Measurements from ENCODE around the gene SNX33. TPM values are rescaled to one million over a fixed set of nuclear protein-coding genes. Genes with fewer than 3 reads are reported as not detected.
"Not testable (repeated sequence)": the region's sequence is repeated elsewhere in the genome, so short reads cannot be mapped to it uniquely, and the experiment has no call there.

The SNX33 gene
- total RNA-seq, 2 donors from 2014 or later, result 14.3 to 17.0 TPM

DNA sequence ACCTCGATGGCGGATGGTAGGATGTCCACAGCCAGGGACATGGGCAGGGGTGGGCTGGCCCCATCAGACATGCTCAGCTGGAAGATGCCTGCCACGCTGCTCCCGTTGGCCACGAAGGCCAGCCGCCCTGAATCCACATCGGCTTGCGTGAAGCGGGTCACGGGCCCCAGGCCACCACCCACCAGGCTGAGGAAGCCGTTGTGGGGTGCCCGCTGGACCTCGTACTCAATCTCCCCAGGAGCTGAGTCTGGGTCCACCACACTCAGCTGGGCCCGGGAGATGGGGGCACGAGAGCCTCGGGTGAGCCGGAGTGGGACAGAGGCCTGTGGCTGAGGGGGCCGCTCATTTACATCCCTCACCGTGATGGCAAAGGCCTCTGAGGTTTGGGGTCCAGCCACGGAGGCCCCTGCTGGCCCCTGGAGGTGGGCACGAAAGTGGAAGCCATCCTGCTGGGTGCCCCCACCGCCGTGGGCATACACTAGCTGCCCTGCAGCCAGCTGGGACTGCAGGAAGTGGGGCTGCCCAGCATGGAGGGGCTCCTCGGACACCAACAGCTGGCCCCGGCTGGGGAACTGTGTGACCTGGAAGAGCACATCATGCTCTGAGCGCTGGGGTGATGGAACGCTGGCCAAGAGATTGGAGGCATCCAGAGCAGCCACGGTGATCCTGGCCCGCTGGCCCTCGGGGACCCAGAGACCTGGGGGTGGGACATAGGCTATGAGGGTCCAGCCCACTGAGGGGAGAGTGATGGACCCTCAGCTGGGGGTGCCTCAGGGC is 29.2 kb downstream of the SNX33 start:
- no peak for ATAC-seq
- DNase-seq, result no peak
- intact Hi-C loops (cut with DNase I), result no loop called here

DNA sequence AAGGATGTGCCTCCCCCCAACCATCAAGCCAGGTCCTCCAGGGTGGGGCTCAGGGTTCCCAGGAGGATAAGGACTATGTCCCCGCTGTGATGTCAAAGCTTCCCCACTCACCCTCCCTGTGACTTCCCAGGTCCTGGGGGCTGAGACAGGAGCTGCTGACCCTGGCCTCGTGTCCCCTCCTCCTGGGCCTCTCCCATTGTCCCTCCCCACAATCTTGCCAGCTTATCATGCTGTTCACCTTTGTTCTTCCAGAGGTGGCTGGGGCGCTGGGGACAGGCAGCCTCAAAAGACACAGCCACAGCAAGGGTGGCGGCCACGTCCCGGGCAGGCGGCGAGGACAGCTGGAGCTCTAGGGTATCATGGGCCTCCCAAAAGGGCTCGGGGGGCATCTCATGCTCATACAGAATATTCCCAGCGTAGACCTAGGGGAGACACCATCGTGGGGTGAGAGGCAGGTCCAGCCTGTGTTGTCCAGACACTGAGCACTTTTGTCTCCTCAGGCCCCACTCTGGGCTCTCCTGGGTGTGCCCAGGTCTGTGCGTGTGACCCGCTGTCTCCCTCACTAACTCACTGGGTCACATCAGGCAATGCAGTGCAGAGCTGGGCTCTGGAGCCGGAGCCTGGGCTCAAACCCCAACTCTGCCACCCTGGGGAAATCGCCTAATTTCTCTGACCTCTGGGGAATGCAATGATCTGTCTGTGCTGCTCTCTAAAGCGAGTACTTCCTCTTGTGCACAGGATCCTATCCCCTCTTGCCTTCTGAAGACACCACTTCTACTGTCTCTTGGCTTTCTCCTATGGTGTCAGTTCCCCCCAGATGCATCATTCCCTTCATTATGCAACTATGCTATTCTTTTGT is 30.0 kb downstream of the SNX33 start:
- ATAC-seq (no peak), DNase-seq (no peak)
- intact Hi-C loops (cut with DNase I), result no loop called here

DNA sequence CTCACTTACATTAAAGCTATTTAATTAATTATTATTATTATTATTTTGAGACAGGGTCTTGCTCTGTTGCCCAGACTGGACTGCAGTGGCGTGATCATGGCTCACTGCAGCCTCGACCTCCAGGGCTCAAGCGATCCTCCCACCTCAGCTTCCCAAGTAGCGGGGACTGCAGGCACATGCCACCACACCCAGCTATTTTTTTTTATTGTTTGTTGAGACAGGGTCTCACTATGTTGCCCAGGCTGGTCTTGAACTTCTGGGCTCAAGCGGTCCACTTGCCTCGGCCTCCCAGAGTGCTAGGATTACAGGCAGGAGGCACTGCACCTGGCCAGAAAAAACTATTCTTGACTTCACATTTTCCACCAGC is 30.6 kb downstream of the SNX33 start:
- DNase-seq; ATAC-seq; intact Hi-C loops (cut with DNase I): not testable (repeated sequence)

DNA sequence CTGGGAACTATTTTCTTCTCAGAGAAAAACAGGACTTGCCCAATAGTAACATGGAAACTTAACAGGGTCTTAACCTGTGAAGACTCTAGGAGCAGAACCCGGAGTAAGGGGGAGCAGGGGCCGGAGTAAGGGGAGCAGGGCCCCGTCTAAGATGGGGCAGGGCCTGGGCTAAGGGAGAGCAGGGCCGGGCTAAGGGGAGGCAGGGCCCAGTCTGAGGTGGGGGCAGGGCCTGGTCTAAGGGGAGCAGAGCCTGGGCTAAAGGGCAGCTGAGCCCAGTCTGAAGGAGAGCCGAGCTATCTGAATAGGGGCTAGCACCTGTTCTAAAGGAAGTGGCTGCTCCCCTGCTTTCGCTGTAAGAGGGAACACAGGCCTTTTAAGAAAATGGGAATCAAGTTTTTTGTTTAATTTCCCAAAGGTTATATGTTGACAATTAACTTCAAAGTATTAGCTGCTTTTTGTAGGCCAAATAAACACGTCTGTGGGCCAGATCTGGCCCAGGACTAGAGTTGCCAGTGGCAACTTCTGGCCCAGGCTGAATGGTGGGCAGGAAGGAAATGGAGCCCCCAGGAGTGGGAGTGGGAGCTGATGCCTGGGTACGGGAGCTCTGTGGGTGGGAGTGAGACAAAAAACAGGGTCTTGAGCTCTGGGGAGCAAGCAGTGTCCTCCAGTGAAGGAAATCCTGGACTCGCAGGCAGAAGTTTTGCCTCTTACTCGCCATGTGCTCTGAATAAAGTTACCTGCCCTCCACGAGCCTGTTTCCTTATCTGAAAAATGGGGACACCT is 32.5 kb downstream of the SNX33 start:
- intact Hi-C loops (cut with DNase I), result loop anchor here in 1 of 2 donors (5.0 kb wide), 3 partner anchors 42 to 173 kb away; a partner anchor contains a TSS
- no peak for DNase-seq
- ATAC-seq, result no peak

DNA sequence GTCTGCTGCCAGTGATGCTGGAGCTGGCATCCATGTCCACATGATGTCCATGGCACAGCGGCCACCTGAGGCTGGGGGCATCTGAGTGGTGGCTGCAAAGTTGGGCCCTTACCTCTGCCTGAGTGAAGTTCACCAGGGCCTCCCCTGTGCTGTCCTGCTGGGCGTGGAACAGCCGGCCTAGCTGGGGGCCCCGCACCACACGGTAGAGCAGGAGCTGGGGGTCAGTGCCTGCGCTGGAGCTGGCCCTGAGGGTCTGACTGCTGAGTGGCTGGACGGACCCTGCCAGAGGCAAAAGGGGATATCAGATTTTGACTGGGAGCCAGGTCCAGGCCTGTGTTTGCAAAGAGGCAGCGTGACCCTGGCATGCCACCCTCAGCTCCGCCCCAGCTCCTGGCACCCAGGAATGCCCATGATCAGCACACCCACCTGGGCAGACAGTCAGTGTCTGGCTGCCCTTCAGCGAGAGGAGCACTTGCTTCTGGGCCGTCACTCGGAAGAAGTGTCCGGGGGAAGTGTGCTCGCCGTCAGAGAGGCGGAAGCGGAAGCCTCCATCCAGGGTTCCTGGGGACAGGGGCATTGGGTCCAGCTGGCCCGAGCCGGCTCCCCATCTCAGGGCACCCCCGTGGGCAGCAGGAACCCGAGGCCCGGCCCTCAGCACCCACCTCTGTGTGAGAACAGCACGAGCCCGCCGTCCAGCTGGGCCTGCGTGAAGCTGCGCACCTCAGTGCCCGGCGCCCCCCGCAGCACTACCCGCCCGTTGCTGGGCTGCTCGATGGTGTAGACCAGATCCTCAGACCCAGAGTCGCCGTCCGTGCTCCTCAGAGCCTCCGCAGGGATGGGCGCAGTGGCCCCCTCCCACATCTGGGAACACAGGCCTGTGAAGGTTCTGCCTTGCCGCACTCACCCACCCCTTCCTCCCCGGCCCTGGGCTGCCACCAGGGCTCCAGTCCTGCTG is 34.7 kb downstream of the SNX33 start:
- intact Hi-C loops (cut with DNase I), result loop anchor here in 1 of 2 donors (5.0 kb wide), 3 partner anchors 40 to 175 kb away; a partner anchor contains a TSS
- DNase-seq, result no peak
- ATAC-seq, result no peak

DNA sequence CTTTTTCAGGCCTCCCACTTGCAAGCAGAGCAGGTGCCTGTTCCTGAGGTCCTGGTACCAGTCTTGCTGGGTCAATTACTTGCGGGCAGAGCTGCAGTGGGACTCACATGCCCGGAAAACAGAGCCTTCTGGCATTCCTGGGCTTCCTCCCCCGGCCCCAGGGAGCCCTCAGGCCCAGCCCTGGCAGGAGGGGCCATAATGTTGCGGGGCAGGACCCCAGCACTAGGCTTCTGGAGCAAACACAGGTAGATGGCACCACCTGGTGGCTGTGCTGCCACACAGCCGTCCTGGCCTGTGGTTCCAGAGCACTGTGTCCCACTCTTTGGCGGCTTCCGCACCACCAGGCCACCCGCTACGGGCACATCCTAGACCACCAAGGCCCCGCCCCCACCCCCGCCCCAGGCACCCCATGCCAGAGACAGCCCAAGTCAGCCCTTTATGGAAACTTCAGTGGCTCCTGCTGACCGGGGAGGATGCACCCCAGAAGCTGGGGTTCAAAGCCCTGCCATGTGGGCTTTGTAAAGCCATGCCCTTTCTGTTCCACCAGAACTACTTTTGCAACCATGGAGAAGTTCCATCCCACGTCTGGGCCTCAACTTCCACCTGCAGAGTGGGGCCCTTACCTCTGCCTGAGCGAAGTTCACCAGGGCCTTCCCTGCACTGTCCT is 36.1 kb downstream of the SNX33 start:
- ATAC-seq, result peak; percentile 70 to 74
- peak; percentile 73 for DNase-seq
- intact Hi-C loops (cut with DNase I), result loop anchor here in 1 of 2 donors (5.0 kb wide), 3 partner anchors 39 to 176 kb away; a partner anchor contains a TSS

DNA sequence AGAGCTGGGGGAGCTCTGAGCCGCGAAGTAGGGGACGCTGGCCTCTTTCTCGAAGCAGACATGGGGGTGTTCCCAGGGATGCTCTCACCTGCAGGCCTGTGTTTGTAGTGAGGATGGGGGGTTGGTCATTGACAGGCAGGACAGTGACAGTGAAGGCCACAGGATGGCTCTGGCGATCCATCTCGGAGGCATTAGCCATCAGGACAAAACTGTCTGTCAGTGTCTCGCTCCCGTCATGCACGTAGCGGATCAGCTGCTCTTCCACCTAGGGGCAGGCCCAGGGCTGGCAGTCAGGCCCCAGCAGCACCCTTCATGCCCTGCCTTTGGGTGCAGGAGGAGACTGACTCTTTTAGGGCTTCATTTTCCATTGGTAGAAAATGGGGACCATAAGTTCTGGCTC is 36.9 kb downstream of the SNX33 start:
- ATAC-seq, result no peak
- no peak for DNase-seq
- intact Hi-C loops (cut with DNase I), result loop anchor here in 1 of 2 donors (5.0 kb wide), 4 partner anchors 38 to 177 kb away; a partner anchor contains a TSS

DNA sequence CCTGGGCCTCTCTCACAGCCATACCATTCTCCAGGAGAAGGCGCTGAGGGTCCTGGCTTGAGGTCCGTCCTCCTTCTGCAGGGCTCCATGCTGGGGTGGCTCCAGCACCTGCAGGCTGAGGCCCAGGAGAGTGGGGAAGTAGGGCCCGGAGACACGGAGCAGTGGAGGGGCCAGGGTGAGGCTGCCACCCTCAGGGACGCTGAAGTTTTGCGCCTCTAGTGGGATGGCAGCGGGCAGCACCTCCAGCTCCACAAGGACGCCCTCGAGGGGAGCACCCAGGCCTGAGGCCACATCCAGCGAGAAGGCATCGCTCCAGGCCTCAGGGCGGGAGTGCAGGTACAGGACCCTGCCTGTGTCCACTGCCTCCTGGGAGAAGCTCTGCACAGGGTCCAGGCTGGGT is 37.5 kb downstream of the SNX33 start:
- ATAC-seq (no peak), DNase-seq (no peak)
- intact Hi-C loops (cut with DNase I), result loop anchor here in 1 of 2 donors (5.0 kb wide), 1 partner anchor 117 kb away; no protein-coding TSS in a partner anchor

- intact Hi-C loops (cut with DNase I), result loop anchor here in 1 of 2 donors (5.0 kb wide), 1 partner anchor 116 kb away; no protein-coding TSS in a partner anchor
- peak; percentile 74 to 75 for ATAC-seq
- DNase-seq, result peak; percentile 81
Measured at GRCh38 chr15:75686212-75686642, 38.5 kb downstream of the SNX33 start.

- ATAC-seq (no peak), DNase-seq (no peak)
- intact Hi-C loops (cut with DNase I), result loop anchor here in 1 of 2 donors (5.0 kb wide), 1 partner anchor 115 kb away; no protein-coding TSS in a partner anchor
Measured at GRCh38 chr15:75687486-75688277, 40.0 kb downstream of the SNX33 start.

- intact Hi-C loops (cut with DNase I), result loop anchor here in 1 of 2 donors (5.0 kb wide), 1 partner anchor 114 kb away; no protein-coding TSS in a partner anchor
- DNase-seq, result no peak
- no peak for ATAC-seq
Measured at GRCh38 chr15:75688278-75688557, 40.5 kb downstream of the SNX33 start.

DNA sequence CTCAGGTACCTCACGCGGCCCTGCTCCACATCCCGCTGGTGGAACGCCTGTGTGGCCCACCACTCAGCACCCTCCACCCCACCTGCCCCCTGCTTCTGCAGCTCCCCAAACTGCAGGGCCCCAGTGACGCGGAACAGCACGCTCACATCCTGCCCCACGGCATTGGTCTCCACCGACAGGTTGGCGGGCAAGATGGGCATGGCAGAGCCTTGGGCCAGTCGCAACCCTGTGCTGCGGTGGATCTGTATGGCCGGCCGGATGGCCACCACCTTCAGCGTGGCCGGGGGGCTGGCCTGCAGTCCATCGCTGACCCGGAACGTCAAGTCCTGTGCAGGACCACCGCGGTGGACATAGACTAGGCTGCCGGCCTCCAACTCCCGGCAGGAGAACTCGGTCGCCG is 41.1 kb downstream of the SNX33 start:
- DNase-seq (no peak), ATAC-seq (no peak)
- intact Hi-C loops (cut with DNase I), result loop anchor here in 1 of 2 donors (5.0 kb wide), 1 partner anchor 113 kb away; no protein-coding TSS in a partner anchor

DNA sequence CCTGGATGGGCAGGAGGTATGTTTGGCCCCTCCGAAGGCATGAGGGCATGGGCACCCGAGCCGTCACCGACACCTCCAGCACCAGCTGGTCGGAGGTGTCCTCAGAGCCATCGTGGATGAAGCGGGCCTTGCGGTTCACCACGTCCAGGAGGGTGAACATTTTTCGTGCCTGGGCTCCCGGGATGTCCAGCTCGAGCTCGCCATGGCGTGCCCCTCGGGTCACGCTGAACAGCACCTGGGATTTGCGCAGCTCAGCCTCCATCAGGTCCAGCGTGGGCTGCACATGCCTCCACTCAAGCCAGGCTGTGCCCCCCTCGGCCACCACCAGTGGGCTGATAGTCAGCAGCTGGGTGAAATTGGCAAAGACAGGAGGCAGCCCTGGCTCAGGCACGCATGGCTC is 41.7 kb downstream of the SNX33 start:
- DNase-seq, ATAC-seq: not testable (repeated sequence)
- intact Hi-C loops (cut with DNase I), result loop anchor here in 1 of 2 donors (5.0 kb wide), 1 partner anchor 113 kb away; no protein-coding TSS in a partner anchor

DNA sequence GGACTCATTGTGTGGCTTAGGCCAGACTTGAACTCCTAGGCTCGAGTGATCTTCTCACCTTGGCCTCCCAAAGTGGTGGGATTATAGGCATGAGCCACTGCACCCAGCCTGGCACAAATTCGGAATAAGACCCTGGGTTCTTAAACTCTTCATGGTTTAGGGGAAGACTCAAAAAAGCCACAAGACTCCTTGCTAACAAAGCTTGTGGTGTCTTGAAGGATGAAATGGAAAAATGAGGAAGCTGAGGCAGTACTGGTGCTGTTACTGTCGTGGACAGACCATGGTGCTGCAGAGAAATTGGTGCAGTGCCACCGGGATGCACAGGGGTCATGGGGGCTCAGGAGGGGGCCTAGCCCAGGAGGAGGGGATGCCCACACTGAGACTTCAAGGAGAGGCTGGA is 44.6 kb downstream of the SNX33 start:
- intact Hi-C loops (cut with DNase I); DNase-seq; ATAC-seq: not testable (repeated sequence)

DNA sequence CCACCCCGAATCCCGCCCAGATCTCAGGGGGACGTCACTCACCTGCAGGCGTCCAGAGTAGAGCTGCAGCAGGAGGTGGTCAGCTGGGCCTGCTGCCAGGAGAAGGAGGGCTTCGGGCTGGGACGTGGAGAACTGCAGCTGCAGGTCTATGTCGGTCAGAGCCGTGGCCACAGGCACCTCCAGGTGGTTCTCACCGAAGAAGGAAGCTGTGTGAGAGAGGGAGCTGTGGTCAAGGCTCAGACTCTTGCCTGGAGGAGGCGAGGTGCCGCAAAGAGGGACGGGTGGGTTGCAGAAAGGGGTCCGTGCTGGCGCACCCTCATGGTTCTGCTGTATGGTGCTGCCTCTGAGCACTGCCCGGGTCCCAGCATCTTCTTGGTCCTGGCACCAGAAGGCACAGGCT is 45.3 kb downstream of the SNX33 start:
- intact Hi-C loops (cut with DNase I), result not testable (repeated sequence)

GRCh38 chr15:75693501-75694240 is 46.0 kb downstream of the SNX33 start:
- DNase-seq (no peak), ATAC-seq (no peak)
- intact Hi-C loops (cut with DNase I), result no loop called here

More for the DNA sequence above, 45.3 kb downstream of the SNX33 start:
- DNase-seq, ATAC-seq: not testable (repeated sequence)
